A549 (cell line): ENCODE data around the gene CLEC5A. TPM values are rescaled to one million over a fixed set of nuclear protein-coding genes. Genes with fewer than 3 reads are reported as not detected.

Experiments
- ATAC-seq, 2 experiments: fragments of 200-7000 bp in 1 of 2; fragments of >200 bp in 1 of 2; cut with Nextera tagmentation in 1 of 2; cut with Tn5 transposase in 1 of 2; 3 replicates each; pipeline versions ENCODE4 v1.8.0 to v1.9.1; 2018 to 2020; ENCODE audit warnings: mild to moderate bottlenecking in 1 of 2, moderate library complexity in 1 of 2
- CTCF ChIA-PET: fragments of 300-600 bp; sonication (Branson Sonifier 250); formaldehyde crosslinking; extraction: SDS; loops from one replicate; lab custom pipeline; 2021; ENCODE audit warnings: antibody characterized with exemption, inconsistent platforms; lab: Yijun Ruan, JAX
- POLR2A ChIA-PET: fragments of 350-600 bp; formaldehyde crosslinking; extraction: SDS; loops from one replicate; lab custom pipeline; 2021; ENCODE audit warnings: antibody characterized with exemption, inconsistent platforms; lab: Yijun Ruan, JAX
- DNase-seq, 2 experiments: peaks; one replicate each; pipeline versions ENCODE4 v3.0.0 to v3.0.0-alpha.2; 2011 to 2016; ENCODE audit warnings: low read depth in 1 of 2, low spot score in 1 of 2
- FAIRE-seq: peaks from 2 replicates; lab custom pipeline; 2011; peaks lifted over from hg19 to GRCh38; lab: Jason Lieb, UNC
- H3K27ac ChIP-seq, 2 experiments: fragments of >200 bp; sonication (Bioruptor Twin); formaldehyde crosslinking; 3 replicates each; pipeline ENCODE4 v1.5.1; 2016 to 2017
- H3K4me1 ChIP-seq: fragments of >200 bp; sonication (Bioruptor Twin); formaldehyde crosslinking; 3 replicates; pipeline ENCODE4 v1.6.1; 2016
- H3K4me2 ChIP-seq: fragments of >200 bp; sonication (Bioruptor Twin); formaldehyde crosslinking; 3 replicates; pipeline ENCODE4 v1.6.1; 2016
- H3K4me3 ChIP-seq: fragments of >200 bp; sonication (Bioruptor Twin); formaldehyde crosslinking; 3 replicates; pipeline ENCODE4 v1.5.1; 2016
- H3K9me3 ChIP-seq: fragments of >200 bp; sonication (Bioruptor Twin); formaldehyde crosslinking; 3 replicates; pipeline ENCODE4 v1.6.1; 2016
- CBX2 ChIP-seq: fragments of 200-600 bp; sonication (generic); IDR thresholded peaks from 2 replicates; pipeline ENCODE4 v1.6.1; 2016; ENCODE audit warnings: low read depth, mild to moderate bottlenecking, borderline replicate concordance
- EHMT2 ChIP-seq: fragments of 200-600 bp; sonication (generic); IDR thresholded peaks from 2 replicates; pipeline ENCODE4 v1.6.1; 2016; ENCODE audit warnings: antibody characterized with exemption, low read depth, mild to moderate bottlenecking, moderate library complexity
- EP300 ChIP-seq, 2 experiments: fragments of >200 bp; sonication (Bioruptor Twin); formaldehyde crosslinking; IDR thresholded peaks; 2 replicates in 1 of 2; 3 replicates in 1 of 2; pipeline ENCODE4 v1.6.1; 2016 to 2017
- ESRRA ChIP-seq: fragments of 150-350 bp; IDR thresholded peaks from 2 replicates; pipeline ENCODE4 v1.6.1; 2014; ENCODE audit warnings: mild to moderate bottlenecking, low read length, borderline replicate concordance
- FOSB ChIP-seq: fragments of 250-450 bp; sonication (Bioruptor Pico); IDR thresholded peaks from 2 replicates; pipeline ENCODE4 v1.5.0; 2020; ENCODE audit warnings: mild to moderate bottlenecking, moderate library complexity
- FOSL2 ChIP-seq, 2 experiments: fragments of 450-650 bp in 1 of 2; fragments of >200 bp in 1 of 2; sonication (Bioruptor Twin) in 1 of 2; formaldehyde crosslinking; IDR thresholded peaks; 2 replicates each; pipeline versions ENCODE4 v1.5.0 to v1.6.1; 2016 to 2020; ENCODE audit warnings: mild to moderate bottlenecking in 1 of 2, moderate library complexity in 1 of 2
- GATA3 ChIP-seq: IDR thresholded peaks from 2 replicates; pipeline ENCODE4 v1.6.1; 2012; ENCODE audit warnings: borderline replicate concordance
- HEYL ChIP-seq: fragments of 250-450 bp; sonication (Bioruptor Pico); IDR thresholded peaks from 2 replicates; pipeline ENCODE4 v1.8.0; 2021; ENCODE audit warnings: mild to moderate bottlenecking, moderate library complexity
- HOXB5 ChIP-seq: fragments of 250-450 bp; sonication (Bioruptor Pico); IDR thresholded peaks from 2 replicates; pipeline ENCODE4 v1.5.0; 2020; ENCODE audit warnings: mild to moderate bottlenecking, moderate library complexity
- JUN ChIP-seq, 2 experiments: fragments of >200 bp; sonication (Bioruptor Twin); formaldehyde crosslinking; IDR thresholded peaks; 2 replicates in 1 of 2; 3 replicates in 1 of 2; pipeline ENCODE4 v1.6.1; 2016 to 2017
- JUNB ChIP-seq: fragments of >200 bp; sonication (Bioruptor Twin); formaldehyde crosslinking; IDR thresholded peaks from 2 replicates; pipeline ENCODE4 v1.6.1; 2016
- KDM1A ChIP-seq: fragments of 200-600 bp; sonication (generic); IDR thresholded peaks from 2 replicates; pipeline ENCODE4 v1.6.1; 2016; ENCODE audit warnings: low read depth, mild to moderate bottlenecking
- KDM5A ChIP-seq: fragments of 200-600 bp; sonication (generic); IDR thresholded peaks from 2 replicates; pipeline ENCODE4 v1.6.1; 2016; ENCODE audit warnings: antibody characterized with exemption, mild to moderate bottlenecking
- MYC ChIP-seq: IDR thresholded peaks from 2 replicates; pipeline ENCODE4 v1.6.1; 2012; ENCODE audit warnings: mild to moderate bottlenecking, inconsistent platforms, low read length, improper control_type of control experiment, borderline replicate concordance
- NFE2L2 ChIP-seq: fragments of 150-350 bp; conservative IDR thresholded peaks from 2 replicates; pipeline ENCODE4 v1.6.1; 2014; ENCODE audit warnings: low read length
- NPAS2 ChIP-seq: fragments of 250-450 bp; sonication (Bioruptor Pico); IDR thresholded peaks from 2 replicates; pipeline ENCODE4 v1.8.0; 2022; ENCODE audit warnings: mild to moderate bottlenecking, moderate library complexity, borderline replicate concordance
- NR3C1 ChIP-seq: fragments of >200 bp; sonication (Bioruptor Twin); formaldehyde crosslinking; IDR thresholded peaks from 3 replicates; pipeline ENCODE4 v1.6.1; 2017
- PHF8 ChIP-seq: fragments of 200-600 bp; sonication (generic); IDR thresholded peaks from 2 replicates; pipeline ENCODE4 v1.6.1; 2016; ENCODE audit warnings: low read depth, mild to moderate bottlenecking, antibody characterized with exemption, moderate library complexity, borderline replicate concordance
- POLR2A ChIP-seq: IDR thresholded peaks from 2 replicates; pipeline ENCODE4 v1.6.1; 2012; ENCODE audit warnings: mild to moderate bottlenecking, low read length
- RARB ChIP-seq: fragments of 250-450 bp; sonication (Bioruptor Pico); IDR thresholded peaks from 2 replicates; pipeline ENCODE4 v1.8.0; 2021; ENCODE audit warnings: mild to moderate bottlenecking, moderate library complexity
- RNF2 ChIP-seq: fragments of 200-600 bp; sonication (generic); IDR thresholded peaks from 2 replicates; pipeline ENCODE4 v1.6.1; 2016; ENCODE audit warnings: low read depth, mild to moderate bottlenecking, antibody characterized with exemption, moderate library complexity, borderline replicate concordance
- SMC3 ChIP-seq: fragments of >200 bp; sonication (Bioruptor Twin); formaldehyde crosslinking; IDR thresholded peaks from 3 replicates; pipeline ENCODE4 v1.6.1; 2018; ENCODE audit warnings: inconsistent platforms
- SREBF2 ChIP-seq: fragments of 450-650 bp; IDR thresholded peaks from 2 replicates; pipeline ENCODE4 v1.6.1; 2014; ENCODE audit warnings: mild to moderate bottlenecking, moderate library complexity
- ZC3H11A ChIP-seq: fragments of 450-650 bp; IDR thresholded peaks from 2 replicates; pipeline ENCODE4 v1.6.1; 2014; ENCODE audit warnings: antibody characterized with exemption, mild to moderate bottlenecking
- WGBS: methylation state at CpG from one replicate; pipeline ENCODE4 v1.1.6; 2017; ENCODE audit errors: missing lambda C conversion rate; 5-methylcytosine and 5-hydroxymethylcytosine counted together
- polyA plus RNA-seq, 4 experiments: library from polyadenylated mRNA; depleted of rRNA in 3 of 4; stranded (reverse); fragments of >200 nt; fragmentation: RNase III in 1 of 4; extraction: RNeasy Plus Mini Kit Qiagen cat#74134 plus additional on column Dnase treatment in 1 of 4; gene quantifications; 2 replicates in 3 of 4; 3 replicates in 1 of 4; pipeline ENCODE4 v1.2.3, GENCODE V29; 2011 to 2017
- TF ChIP-seq, protein P1 (sequence below): fragments of 150-350 bp; IDR thresholded peaks from 2 replicates; pipeline ENCODE4 v1.6.1; 2014; ENCODE audit warnings: low read depth, mild to moderate bottlenecking, low read length
- TF ChIP-seq, protein P2 (sequence below): fragments of 250-450 bp; sonication (Bioruptor Pico); IDR thresholded peaks from 2 replicates; pipeline ENCODE4 v1.5.0; 2020; ENCODE audit warnings: low read depth, mild to moderate bottlenecking, moderate library complexity
- TF ChIP-seq, protein P3 (sequence below): fragments of >200 bp; sonication (Bioruptor Twin); formaldehyde crosslinking; IDR thresholded peaks from 3 replicates; pipeline ENCODE4 v1.5.1; 2016
- TF ChIP-seq, protein P4 (sequence below): fragments of >200 bp; sonication (Bioruptor Twin); formaldehyde crosslinking; IDR thresholded peaks from 3 replicates; pipeline ENCODE4 v1.6.1; 2016
- TF ChIP-seq, protein P5 (sequence below): IDR thresholded peaks from 2 replicates; pipeline ENCODE4 v1.6.1; 2012; ENCODE audit warnings: low read depth, borderline replicate concordance
- TF ChIP-seq, protein P6 (sequence below): fragments of >200 bp; sonication (Bioruptor Twin); formaldehyde crosslinking; IDR thresholded peaks from 2 replicates; pipeline ENCODE4 v1.6.1; 2016
- TF ChIP-seq, protein P7 (sequence below): fragments of 200-600 bp; sonication (generic); IDR thresholded peaks from 2 replicates; pipeline ENCODE4 v1.6.1; 2016; ENCODE audit warnings: antibody characterized with exemption, mild to moderate bottlenecking, moderate library complexity

The CLEC5A gene
- polyA plus RNA-seq, 2 of the 4 experiments (the other 2 are of a cell fraction), result not detected

DNA sequence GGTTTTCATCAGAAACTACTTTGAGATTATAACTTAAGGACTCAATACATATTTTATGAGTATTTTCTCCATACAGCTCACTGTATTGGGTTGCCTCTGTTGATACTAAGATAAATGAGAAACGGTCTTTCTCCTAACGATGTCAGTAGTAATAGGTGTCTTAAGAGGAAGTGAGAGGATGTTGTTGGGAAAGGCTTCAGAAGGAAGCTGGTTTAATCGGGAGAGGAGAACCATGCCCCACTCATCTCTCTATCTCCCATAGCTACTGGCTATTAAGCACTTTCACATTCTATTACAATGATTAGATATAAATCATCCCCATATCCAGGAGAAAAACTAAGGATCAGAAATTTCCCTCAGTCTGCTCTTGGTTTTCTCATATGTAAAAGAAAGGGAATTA, 2.0 kb downstream of the CLEC5A start:
- POLR2A ChIA-PET, result no interaction called here
- CTCF ChIA-PET, result no interaction called here
- DNase-seq, result no peak
- no peak for FAIRE-seq
- no peak overlapping the region for H3K4me3 ChIP-seq
- TF ChIP-seq NFE2L2 (no peak), CBX2 (no peak), NPAS2 (CRISPR knock-in tag) (no peak), FOSB (CRISPR knock-in tag) (no peak), HOXB5 (CRISPR knock-in tag) (no peak), HEYL (CRISPR knock-in tag) (no peak), JUNB (no peak), ZC3H11A (no peak), POLR2A (no peak), FOSL2 (IDR thresholded peaks at IDR 0.05) (no peak), FOSL2 (CRISPR knock-in tag; IDR thresholded peaks at IDR 0.05) (no peak), EP300 (IDR thresholded peaks at IDR 0.05) (no peak), ESRRA (no peak), KDM1A (no peak), PHF8 (no peak), RNF2 (no peak), KDM5A (no peak), EHMT2 (no peak)
- TF ChIP-seq, protein P1, sequence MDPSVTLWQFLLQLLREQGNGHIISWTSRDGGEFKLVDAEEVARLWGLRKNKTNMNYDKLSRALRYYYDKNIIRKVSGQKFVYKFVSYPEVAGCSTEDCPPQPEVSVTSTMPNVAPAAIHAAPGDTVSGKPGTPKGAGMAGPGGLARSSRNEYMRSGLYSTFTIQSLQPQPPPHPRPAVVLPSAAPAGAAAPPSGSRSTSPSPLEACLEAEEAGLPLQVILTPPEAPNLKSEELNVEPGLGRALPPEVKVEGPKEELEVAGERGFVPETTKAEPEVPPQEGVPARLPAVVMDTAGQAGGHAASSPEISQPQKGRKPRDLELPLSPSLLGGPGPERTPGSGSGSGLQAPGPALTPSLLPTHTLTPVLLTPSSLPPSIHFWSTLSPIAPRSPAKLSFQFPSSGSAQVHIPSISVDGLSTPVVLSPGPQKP, result no peak
- TF ChIP-seq, protein P2, sequence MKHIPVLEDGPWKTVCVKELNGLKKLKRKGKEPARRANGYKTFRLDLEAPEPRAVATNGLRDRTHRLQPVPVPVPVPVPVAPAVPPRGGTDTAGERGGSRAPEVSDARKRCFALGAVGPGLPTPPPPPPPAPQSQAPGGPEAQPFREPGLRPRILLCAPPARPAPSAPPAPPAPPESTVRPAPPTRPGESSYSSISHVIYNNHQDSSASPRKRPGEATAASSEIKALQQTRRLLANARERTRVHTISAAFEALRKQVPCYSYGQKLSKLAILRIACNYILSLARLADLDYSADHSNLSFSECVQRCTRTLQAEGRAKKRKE (CRISPR knock-in tag), result no peak
- TF ChIP-seq, protein P3, sequence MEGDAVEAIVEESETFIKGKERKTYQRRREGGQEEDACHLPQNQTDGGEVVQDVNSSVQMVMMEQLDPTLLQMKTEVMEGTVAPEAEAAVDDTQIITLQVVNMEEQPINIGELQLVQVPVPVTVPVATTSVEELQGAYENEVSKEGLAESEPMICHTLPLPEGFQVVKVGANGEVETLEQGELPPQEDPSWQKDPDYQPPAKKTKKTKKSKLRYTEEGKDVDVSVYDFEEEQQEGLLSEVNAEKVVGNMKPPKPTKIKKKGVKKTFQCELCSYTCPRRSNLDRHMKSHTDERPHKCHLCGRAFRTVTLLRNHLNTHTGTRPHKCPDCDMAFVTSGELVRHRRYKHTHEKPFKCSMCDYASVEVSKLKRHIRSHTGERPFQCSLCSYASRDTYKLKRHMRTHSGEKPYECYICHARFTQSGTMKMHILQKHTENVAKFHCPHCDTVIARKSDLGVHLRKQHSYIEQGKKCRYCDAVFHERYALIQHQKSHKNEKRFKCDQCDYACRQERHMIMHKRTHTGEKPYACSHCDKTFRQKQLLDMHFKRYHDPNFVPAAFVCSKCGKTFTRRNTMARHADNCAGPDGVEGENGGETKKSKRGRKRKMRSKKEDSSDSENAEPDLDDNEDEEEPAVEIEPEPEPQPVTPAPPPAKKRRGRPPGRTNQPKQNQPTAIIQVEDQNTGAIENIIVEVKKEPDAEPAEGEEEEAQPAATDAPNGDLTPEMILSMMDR, result no peak
- H3K4me2 ChIP-seq, result no peak overlapping the region
- no peak for ATAC-seq
- H3K9me3 ChIP-seq, result no peaks in the 10 kb centered on the region
- H3K4me1 ChIP-seq, result no peaks in the 10 kb centered on the region
- H3K27ac ChIP-seq, result no peak overlapping the region
- 29% methylated on average over 3 of the region's 3 CpGs for WGBS

DNA sequence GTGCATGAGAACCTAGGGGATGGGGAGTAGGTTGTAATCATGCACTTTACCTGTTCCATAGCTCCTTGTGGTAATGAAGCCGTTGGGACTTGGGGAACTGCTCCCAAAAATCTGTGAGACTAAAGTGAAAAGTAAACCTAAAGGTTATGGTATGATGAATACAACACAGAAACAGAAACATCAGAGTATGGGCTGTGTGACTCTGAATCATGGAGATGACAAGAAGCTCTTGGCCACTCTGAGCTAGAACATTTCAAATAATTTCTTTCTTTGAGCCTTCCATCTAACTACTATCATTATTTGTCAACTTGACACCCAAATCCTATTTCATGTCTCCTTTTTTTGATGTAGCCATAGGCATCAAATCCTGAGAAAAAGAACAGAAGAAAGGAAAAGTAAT, 2.9 kb downstream of the CLEC5A start:
- ChIA-PET POLR2A (no interaction called here), CTCF (no interaction called here)
- DNase-seq (no peak), ATAC-seq (no peak), FAIRE-seq (no peak)
- H3K4me1 ChIP-seq, result no peaks in the 10 kb centered on the region
- no peak overlapping the region for H3K4me2 ChIP-seq
- no peaks in the 10 kb centered on the region for H3K9me3 ChIP-seq
- WGBS, result 0% methylated on average over 1 of the region's 1 CpG
- H3K4me3 ChIP-seq, result no peak overlapping the region
- no peak overlapping the region for H3K27ac ChIP-seq
- TF ChIP-seq JUN (IDR thresholded peaks at IDR 0.05), result no peak
- TF ChIP-seq, protein P4, sequence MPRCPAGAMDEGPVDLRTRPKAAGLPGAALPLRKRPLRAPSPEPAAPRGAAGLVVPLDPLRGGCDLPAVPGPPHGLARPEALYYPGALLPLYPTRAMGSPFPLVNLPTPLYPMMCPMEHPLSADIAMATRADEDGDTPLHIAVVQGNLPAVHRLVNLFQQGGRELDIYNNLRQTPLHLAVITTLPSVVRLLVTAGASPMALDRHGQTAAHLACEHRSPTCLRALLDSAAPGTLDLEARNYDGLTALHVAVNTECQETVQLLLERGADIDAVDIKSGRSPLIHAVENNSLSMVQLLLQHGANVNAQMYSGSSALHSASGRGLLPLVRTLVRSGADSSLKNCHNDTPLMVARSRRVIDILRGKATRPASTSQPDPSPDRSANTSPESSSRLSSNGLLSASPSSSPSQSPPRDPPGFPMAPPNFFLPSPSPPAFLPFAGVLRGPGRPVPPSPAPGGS, result no peak
- TF ChIP-seq SREBF2, result no peak
- no peak for TF ChIP-seq ESRRA
- TF ChIP-seq, protein P5, sequence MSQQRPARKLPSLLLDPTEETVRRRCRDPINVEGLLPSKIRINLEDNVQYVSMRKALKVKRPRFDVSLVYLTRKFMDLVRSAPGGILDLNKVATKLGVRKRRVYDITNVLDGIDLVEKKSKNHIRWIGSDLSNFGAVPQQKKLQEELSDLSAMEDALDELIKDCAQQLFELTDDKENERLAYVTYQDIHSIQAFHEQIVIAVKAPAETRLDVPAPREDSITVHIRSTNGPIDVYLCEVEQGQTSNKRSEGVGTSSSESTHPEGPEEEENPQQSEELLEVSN, result no peak
- TF ChIP-seq, protein P6, sequence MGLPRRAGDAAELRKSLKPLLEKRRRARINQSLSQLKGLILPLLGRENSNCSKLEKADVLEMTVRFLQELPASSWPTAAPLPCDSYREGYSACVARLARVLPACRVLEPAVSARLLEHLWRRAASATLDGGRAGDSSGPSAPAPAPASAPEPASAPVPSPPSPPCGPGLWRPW, result no peak
- no peak for TF ChIP-seq RARB (CRISPR knock-in tag)
- TF ChIP-seq KDM5A, result no peak
- no peak for TF ChIP-seq NR3C1
- no peak for TF ChIP-seq FOSB (CRISPR knock-in tag)
- no peak for TF ChIP-seq POLR2A
- no peak for TF ChIP-seq GATA3
- no peak for TF ChIP-seq MYC
- TF ChIP-seq, protein P7, sequence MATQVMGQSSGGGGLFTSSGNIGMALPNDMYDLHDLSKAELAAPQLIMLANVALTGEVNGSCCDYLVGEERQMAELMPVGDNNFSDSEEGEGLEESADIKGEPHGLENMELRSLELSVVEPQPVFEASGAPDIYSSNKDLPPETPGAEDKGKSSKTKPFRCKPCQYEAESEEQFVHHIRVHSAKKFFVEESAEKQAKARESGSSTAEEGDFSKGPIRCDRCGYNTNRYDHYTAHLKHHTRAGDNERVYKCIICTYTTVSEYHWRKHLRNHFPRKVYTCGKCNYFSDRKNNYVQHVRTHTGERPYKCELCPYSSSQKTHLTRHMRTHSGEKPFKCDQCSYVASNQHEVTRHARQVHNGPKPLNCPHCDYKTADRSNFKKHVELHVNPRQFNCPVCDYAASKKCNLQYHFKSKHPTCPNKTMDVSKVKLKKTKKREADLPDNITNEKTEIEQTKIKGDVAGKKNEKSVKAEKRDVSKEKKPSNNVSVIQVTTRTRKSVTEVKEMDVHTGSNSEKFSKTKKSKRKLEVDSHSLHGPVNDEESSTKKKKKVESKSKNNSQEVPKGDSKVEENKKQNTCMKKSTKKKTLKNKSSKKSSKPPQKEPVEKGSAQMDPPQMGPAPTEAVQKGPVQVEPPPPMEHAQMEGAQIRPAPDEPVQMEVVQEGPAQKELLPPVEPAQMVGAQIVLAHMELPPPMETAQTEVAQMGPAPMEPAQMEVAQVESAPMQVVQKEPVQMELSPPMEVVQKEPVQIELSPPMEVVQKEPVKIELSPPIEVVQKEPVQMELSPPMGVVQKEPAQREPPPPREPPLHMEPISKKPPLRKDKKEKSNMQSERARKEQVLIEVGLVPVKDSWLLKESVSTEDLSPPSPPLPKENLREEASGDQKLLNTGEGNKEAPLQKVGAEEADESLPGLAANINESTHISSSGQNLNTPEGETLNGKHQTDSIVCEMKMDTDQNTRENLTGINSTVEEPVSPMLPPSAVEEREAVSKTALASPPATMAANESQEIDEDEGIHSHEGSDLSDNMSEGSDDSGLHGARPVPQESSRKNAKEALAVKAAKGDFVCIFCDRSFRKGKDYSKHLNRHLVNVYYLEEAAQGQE, result no peak
- TF ChIP-seq SMC3, result no peak
